Measurements from ENCODE around the gene LDLRAD4. TPM values are rescaled to one million over a fixed set of nuclear protein-coding genes. Genes with fewer than 3 reads are reported as not detected.
"Not testable (repeated sequence)": the region's sequence is repeated elsewhere in the genome, so short reads cannot be mapped to it uniquely, and the experiment has no call there.

LDLRAD4 gene
- polyA plus RNA-seq, 4 donors, result 10.4 to 20.6 (median 11.6) TPM

DNA sequence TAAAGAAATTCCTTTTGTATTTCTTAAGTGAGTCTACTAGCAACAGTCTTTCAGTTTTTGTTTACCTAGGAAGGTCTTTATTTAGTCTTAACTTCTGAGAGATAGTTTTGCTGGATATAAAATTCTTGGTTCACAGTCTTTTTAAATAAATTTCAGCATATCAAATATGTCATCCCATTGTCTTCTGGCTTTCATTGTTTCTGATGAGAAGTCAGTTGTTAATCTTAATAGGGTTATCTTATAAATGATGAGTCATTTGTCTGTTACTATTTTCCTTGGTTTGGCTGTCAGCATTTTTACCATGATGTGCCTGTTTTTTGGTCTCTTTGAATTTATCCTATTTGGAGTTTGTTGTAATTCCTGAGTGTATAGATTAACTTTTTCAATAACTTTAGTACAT lies 378.5 kb downstream of the LDLRAD4 start:
- no peak for DNase-seq (ENCODE audit: low read depth in 4 of 4, low spot score in 3 of 4)

DNA sequence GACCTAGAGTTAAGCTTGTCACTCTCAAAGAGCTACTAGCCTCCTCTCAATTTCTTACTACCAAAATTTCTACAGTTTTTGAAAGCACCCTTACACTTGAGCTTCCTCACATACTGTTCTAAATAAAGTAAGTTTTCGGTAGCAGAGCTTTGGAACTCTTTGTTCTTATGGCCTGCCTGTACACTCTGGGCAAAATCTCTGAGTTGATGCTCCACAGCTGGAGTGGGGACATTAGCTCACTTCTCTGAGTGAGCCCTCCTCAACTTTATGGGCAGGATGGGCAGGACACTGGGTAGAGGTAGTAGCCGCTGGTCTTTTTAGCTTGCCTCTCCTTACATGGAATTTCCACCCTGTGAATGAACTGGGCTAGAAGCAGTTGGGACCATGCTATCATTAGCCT lies 380.0 kb downstream of the LDLRAD4 start:
- no peak for DNase-seq (ENCODE audit: low read depth in 4 of 4, low spot score in 3 of 4)

DNA sequence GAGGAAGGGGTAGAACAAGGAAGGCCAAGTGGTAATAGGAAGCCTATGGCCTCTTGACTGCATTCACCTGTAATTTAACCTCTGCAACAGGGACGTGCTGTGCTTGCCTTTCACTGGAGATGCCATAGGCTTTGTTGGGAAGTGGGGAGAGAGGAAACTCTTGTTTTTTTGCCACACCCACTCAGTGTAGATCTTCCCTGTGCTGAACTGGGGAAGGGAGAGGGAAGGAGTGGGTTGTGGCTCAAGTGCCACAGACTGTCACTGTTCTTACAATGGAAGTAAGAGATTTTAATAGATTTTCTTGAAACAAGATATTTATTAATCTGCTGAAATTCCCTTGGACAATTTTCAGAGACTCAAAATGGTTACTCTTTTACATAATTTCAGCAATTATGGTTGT lies 380.5 kb downstream of the LDLRAD4 start:
- no peak for DNase-seq (ENCODE audit: low read depth in 4 of 4, low spot score in 3 of 4)

GRCh38 chr18:13603304-13604019 lies 384.9 kb downstream of the LDLRAD4 start:
- DNase-seq (ENCODE audit: low read depth in 4 of 4, low spot score in 3 of 4), result no peak

GRCh38 chr18:13604786-13605185 lies 386.2 kb downstream of the LDLRAD4 start:
- no peak for DNase-seq (ENCODE audit: low read depth in 4 of 4, low spot score in 3 of 4)

DNA sequence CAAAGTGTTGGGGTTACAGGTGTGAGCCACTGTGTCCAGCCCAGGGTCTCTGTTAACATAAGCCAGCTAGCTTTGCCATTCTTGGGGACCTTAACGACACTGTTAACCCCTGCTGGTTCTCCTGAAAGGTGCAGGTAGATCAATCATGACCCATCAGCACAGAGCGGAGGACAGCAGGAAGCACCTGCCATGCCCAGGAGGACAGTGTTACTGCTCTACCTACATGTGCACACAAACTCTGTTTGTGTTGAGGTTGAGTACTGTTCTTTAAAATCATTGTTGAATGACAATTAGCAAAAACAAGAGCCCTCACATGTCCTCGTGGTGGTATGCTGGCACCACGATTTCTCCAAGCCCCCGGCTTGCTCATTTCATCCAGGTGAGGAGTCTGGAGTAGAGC lies 386.9 kb downstream of the LDLRAD4 start:
- DNase-seq (ENCODE audit: low read depth in 4 of 4, low spot score in 3 of 4), result no peak

DNA sequence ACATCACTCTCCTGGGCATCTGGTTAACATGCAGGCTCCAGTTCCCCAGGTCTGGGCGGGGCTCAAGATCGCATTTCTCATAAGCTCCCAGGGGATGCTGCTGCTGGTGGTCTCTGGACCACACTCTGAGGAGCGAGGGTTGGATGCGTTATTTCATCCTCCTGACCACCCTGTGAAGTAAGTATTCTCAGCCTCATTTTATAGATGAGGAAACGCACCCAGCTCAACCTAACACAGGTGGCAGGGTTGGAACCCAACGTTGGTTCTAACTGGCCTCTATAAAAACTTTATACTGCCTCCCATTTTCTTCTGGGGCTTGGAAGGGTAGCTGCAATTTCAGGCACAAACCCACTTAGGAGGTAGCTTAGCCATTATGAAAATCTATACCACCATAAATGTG lies 387.3 kb downstream of the LDLRAD4 start:
- DNase-seq (ENCODE audit: low read depth in 4 of 4, low spot score in 3 of 4), result no peak

- no peak for DNase-seq (ENCODE audit: low read depth in 4 of 4, low spot score in 3 of 4)
Measured at GRCh38 chr18:13606604-13607254, 388.2 kb downstream of the LDLRAD4 start.

DNA sequence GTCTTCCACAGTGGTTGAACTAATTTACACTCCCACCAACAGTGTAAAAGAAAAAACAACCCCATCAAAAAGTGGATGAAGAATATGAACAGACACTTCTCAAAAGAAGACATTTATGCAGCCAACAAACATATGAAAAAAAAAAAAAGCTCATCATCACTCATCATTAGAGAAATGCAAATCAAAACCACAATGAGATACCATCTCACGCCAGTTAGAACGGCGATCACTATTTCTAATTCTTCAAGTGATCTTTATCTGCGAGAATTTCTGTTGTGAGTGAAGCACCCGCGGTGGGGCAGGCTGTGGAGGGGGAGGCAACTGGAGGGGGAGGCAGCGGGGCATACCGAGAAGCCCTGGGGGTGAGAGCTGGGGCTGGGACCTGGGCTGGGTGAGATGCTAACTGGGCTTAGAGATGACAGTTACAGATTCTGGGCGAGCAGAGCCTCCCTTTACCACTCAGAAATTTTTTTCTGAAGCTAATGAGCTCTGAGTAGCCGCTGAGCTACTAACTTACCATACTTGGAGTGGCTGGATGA lies 389.5 kb downstream of the LDLRAD4 start:
- DNase-seq (ENCODE audit: low read depth in 4 of 4, low spot score in 3 of 4), result not testable (repeated sequence)

DNA sequence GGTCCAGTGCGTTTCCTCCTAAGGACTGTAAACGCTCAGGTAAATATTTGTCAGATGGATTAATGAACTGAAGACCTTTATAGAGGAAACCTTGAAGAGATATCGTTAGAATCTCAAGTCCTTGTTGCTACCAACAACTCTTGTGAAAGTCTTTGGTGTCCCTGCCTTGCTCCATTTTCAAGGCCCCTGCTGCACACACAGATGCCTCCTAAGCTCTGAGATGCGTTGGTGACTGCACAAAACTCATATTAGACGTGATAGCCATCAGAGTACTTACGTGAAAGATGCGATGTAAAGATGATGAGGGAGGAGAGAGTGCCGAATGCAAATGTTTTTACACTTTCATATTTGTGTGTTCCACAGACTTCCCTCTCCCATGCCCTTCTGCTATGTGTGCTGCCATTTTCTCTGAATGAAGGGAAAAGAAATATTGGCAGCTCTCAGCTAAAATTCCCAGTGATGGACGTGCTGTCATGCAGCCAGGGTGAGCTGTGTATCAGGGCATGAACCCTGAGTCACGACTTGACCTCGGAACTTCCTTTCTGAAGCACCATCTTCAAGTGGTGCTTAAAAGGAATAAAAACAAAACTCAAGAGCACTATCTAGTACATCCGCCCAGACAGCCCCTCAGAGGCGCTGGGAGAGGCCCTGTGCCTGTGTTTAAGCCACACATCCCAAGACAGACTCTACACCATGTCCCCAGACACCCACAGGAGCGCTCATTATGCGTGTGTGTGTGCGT lies 390.4 kb downstream of the LDLRAD4 start:
- DNase-seq (ENCODE audit: low read depth in 4 of 4, low spot score in 3 of 4), result no peak

- DNase-seq (ENCODE audit: low read depth in 4 of 4, low spot score in 3 of 4), result no peak
Measured at GRCh38 chr18:13610555-13611141, 392.1 kb downstream of the LDLRAD4 start.

DNA sequence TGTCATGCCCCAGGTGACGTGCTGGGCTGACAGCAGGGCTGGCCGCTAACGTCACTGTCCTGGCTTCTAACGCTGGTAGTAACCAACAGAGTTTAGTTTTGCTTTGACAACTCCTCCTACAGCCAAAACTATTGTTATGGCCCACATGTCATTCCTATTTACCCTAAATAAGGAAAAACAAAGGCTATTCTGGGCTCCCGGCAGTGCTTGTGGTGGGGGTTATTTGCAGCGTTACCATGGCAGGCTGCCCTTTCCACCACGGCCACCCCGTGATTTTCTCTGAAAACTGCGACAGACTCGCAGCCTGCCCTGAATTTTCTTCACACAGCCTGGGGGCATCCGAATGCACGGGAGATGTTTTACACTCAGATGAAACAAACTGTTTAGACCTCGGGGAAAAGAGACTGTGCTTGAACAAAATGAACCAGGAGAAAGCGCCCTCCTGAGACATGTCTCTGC lies 392.6 kb downstream of the LDLRAD4 start:
- no peak for DNase-seq (ENCODE audit: low read depth in 4 of 4, low spot score in 3 of 4)

GRCh38 chr18:13611601-13612195 lies 393.1 kb downstream of the LDLRAD4 start:
- DNase-seq (ENCODE audit: low read depth in 4 of 4, low spot score in 3 of 4), result no peak

DNA sequence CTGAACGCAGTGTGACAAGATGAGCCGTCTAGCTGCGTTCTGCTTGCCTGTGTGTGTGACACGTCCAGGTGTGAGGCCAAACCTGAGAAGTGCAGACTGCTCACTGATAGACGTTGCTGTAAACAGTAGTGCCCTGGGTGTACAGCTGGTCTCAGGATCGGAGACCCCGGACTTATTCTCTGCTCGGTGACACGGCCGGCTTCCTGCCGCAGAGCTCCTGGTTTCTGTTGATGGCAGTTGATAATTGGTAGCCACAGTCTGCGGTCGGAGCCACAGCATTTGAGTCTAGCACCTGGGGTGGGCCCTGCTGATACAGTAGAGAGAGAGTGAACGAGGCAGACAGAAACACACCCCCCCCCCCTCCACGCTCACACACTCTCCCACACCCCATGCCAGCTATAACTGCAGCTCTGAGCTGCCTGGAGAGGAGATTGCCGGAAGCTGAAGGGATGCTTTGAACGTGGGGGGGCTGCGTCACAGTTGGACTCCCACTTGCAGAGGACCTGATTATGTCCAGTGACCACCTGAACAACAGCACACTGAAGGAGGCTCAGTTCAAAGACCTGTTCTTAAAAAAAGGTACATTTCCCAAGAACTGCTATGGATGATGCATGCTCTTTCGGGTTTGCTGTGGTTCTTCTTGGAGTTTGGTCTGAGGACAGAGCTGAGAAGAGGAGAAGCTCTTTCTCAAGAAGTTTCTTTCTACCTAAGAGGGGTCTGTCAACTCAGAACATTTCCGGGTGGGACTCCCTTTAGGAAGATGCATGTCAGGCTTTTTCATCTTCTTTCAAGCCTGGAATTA lies 393.8 kb downstream of the LDLRAD4 start:
- no peak for DNase-seq (ENCODE audit: low read depth in 4 of 4, low spot score in 3 of 4)

DNA sequence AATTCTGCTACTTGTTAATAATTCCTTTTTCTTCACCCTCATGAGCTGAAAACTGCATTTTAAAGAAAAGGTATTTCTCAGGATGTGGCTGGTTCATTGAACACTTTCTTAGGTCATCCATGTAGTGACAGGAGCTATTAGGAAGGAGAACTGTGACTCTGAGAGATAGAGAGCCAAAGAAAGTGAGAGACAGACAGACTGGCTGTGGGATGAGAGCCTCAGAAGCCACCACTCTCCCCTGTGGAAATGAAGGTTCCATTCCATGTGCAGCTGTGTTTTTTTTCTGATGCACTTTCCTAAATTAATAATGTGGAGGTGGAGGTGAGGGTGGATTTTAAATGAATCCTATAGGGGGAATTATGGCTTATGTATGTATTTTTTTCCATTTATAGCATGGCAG lies 394.5 kb downstream of the LDLRAD4 start:
- no peak for DNase-seq (ENCODE audit: low read depth in 4 of 4, low spot score in 3 of 4)

DNA sequence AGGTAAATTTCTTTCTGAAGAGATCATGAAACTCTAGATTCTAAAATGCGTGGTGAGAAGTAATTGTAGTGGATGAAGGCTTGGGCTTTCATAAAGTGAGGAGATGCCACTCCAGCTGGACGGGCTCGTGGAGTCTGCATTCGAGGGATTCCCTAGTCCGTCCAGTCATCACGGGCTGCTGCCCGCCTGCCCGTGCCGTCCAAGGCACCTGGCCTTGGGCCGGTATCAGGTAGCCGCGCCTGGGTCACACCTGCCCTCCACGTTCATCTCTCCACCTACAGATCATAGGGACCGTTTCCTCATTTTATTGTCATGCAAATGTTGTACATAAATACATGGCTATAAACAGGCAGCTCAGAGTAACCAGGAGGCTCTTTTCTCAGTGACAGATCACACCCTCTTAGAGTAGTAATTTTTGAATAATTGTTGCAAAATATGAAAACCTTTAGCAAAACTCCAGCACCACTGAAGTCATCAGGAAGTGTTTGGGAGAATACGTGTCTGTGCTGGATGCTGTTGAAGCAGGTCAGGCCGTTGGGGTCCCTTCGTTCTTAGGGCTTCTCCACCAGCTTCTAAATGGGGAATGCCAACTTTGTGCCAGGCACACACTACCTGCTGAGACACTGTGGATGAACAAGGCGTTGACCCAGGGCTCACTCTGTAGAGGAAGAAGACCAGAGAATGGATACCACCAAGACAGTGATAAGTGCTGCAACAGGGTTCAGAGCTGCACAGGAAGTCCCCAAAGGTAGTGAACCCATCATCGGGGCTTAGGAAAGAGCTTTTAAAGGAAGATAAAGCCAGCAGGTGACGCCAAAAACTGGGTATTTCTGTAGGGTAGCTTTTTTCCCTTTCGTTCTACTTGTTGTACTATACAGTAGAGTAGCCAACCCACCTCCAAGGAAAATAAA lies 395.3 kb downstream of the LDLRAD4 start:
- DNase-seq (ENCODE audit: low read depth in 4 of 4, low spot score in 3 of 4), result no peak

GRCh38 chr18:13614641-13615288 lies 396.2 kb downstream of the LDLRAD4 start:
- DNase-seq (ENCODE audit: low read depth in 4 of 4, low spot score in 3 of 4), result no peak

DNA sequence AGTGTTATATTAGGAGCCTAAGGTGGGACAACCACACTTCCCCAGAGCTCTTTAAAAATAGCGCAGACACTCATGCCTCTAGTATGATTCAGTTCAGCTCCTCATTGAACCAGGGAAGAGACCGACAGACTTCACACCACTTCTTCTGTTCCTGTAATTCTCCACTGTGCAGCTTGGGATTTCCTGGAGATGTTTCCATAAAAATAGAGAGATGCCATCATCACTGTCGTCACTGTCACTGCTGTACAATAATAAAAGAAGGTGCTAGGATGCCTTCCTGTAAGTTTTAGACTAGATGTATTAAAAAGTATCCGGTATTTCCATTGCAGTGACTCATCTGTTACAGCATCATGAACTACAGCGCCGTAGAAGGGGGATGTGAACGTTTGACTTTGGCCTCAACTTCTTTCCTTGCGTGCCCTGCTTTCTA lies 396.9 kb downstream of the LDLRAD4 start:
- DNase-seq (ENCODE audit: low read depth in 4 of 4, low spot score in 3 of 4), result no peak

Data from left renal pelvis (tissue), 4 donors.